K562 (cell line): ENCODE results near the gene SPATC1L. TPM values are rescaled to one million over a fixed set of nuclear protein-coding genes. Genes with fewer than 3 reads are reported as not detected.
A peak's percentile ranks its signal among the peaks of the same experiment; 100 is the strongest.

Source experiments
- ATAC-seq: fragments of 200-7000 bp; cut with Tn5 transposase; 3 replicates; pipeline ENCODE4 v1.9.1; 2020; ENCODE audit warnings: moderate library complexity
- BruUV-seq: library from RNA; stranded (reverse); fragments of 400-500 nt; replicated peaks from 2 replicates; lab custom pipeline; 2021; lab: Mats Ljungman, UMichigan
- CTCF ChIA-PET: fragments of 300-600 bp; formaldehyde crosslinking; extraction: SDS; loops from one replicate; lab custom pipeline; 2021; ENCODE audit warnings: low intra/inter-chr PET ratio; lab: Yijun Ruan, JAX
- POLR2A ChIA-PET: fragments of 300-600, 350-650 bp; sonication (Branson Sonifier 250); formaldehyde crosslinking; extraction: SDS; loops from one replicate; lab custom pipeline; 2021; ENCODE audit warnings: antibody characterized with exemption, inconsistent platforms; lab: Yijun Ruan, JAX
- DNase-seq, 4 experiments: peaks; one replicate each; pipeline versions ENCODE4 v3.0.0 to v3.0.0-alpha.2; 2011 to 2018; ENCODE audit warnings: low spot score in 3 of 4, mixed read lengths in 3 of 4; ENCODE audit errors: extremely low read depth in 1 of 4
- FAIRE-seq: peaks from 2 replicates; lab custom pipeline; 2011; peaks lifted over from hg19 to GRCh38; lab: Jason Lieb, UNC
- H2AFZ ChIP-seq: 2 replicates; pipeline ENCODE4 v1.6.0; 2011; ENCODE audit warnings: low read depth, low read length, control low read depth, inconsistent platforms
- H3K27ac ChIP-seq: fragments of 200-600 bp; 3 replicates; pipeline ENCODE4 v1.8.0; 2011; ENCODE audit warnings: low read depth, mild to moderate bottlenecking, control low read depth, inconsistent platforms, low read length, moderate library complexity, mixed read lengths; ENCODE audit errors: extremely low read depth
- H3K27me3 ChIP-seq, 2 experiments: fragments of 300-600 bp in 1 of 2; 2 replicates in 1 of 2; 3 replicates in 1 of 2; pipeline versions ENCODE4 v1.6.0 to v1.8.0; 2011; ENCODE audit warnings: inconsistent platforms in 2 of 2, low read length in 2 of 2, mild to moderate bottlenecking in 1 of 2, mixed read lengths in 1 of 2, moderate library complexity in 1 of 2; ENCODE audit not compliant: control insufficient read depth in 2 of 2, insufficient read depth in 2 of 2
- H3K36me3 ChIP-seq: fragments of 300-600 bp; 3 replicates; pipeline ENCODE4 v1.8.0; 2011; ENCODE audit warnings: mild to moderate bottlenecking, low read length, inconsistent platforms; ENCODE audit not compliant: control insufficient read depth, insufficient read depth
- H3K4me1 ChIP-seq, 2 experiments: fragments of 200-600 bp in 1 of 2; replicated peaks in 1 of 2; 2 replicates in 1 of 2; 3 replicates in 1 of 2; pipeline versions ENCODE4 v1.5.1 to v1.8.0; 2011; ENCODE audit warnings: inconsistent platforms in 2 of 2, low read length in 2 of 2, mild to moderate bottlenecking in 1 of 2, mixed read lengths in 1 of 2, moderate library complexity in 1 of 2; ENCODE audit not compliant: control insufficient read depth in 2 of 2, insufficient read depth in 2 of 2
- H3K4me2 ChIP-seq: 2 replicates; pipeline ENCODE4 v1.6.1; 2011; ENCODE audit warnings: low read length, control low read depth, inconsistent platforms, mixed read lengths; ENCODE audit not compliant: insufficient read depth
- H3K4me3 ChIP-seq: fragments of 200-600 bp; sonication (generic), shearing (Covaris generic); 2 replicates; pipeline ENCODE4 v1.5.1; 2016; ENCODE audit warnings: control low read depth, inconsistent platforms
- H3K79me2 ChIP-seq: fragments of 200-600 bp; 3 replicates; pipeline ENCODE4 v1.8.0; 2011; ENCODE audit warnings: low read length, inconsistent platforms; ENCODE audit not compliant: control insufficient read depth, insufficient read depth
- H3K9ac ChIP-seq, 2 experiments: 2 replicates each; pipeline versions ENCODE4 v1.6.0 to v1.6.1; 2011; ENCODE audit warnings: low read depth in 2 of 2, low read length in 2 of 2, control low read depth in 1 of 2, inconsistent platforms in 1 of 2, mild to moderate bottlenecking in 1 of 2, mixed read lengths in 1 of 2; ENCODE audit not compliant: insufficient read depth in 1 of 2
- H3K9me1 ChIP-seq: one replicate; pipeline ENCODE4 v1.6.0; 2011; ENCODE audit warnings: inconsistent platforms, mild to moderate bottlenecking, low read length, moderate library complexity; ENCODE audit not compliant: control insufficient read depth, insufficient read depth
- H3K9me3 ChIP-seq: replicated peaks from 2 replicates; pipeline ENCODE4 v1.5.1; 2011; ENCODE audit warnings: low read depth, low read length, inconsistent platforms; ENCODE audit not compliant: control insufficient read depth, insufficient read depth
- H4K20me1 ChIP-seq: replicated peaks from 2 replicates; pipeline ENCODE4 v1.6.1; 2011; ENCODE audit warnings: low read length, inconsistent platforms, mixed read lengths; ENCODE audit not compliant: control insufficient read depth, insufficient read depth
- CBX1 ChIP-seq: sonication (generic); IDR thresholded peaks from 2 replicates; pipeline ENCODE4 v1.6.1; 2016; ENCODE audit warnings: antibody characterized with exemption, low read depth, mild to moderate bottlenecking
- RBM22 ChIP-seq: fragments of 200-400 bp; formaldehyde crosslinking; IDR thresholded peaks from 2 replicates; pipeline ENCODE4 v1.6.1; 2018; ENCODE audit warnings: low read length, low read depth; ENCODE audit not compliant: poor library complexity, severe bottlenecking
- ZBTB17 ChIP-seq: fragments of 450-650 bp; formaldehyde crosslinking; IDR thresholded peaks from 2 replicates; pipeline ENCODE4 v1.4.0; 2020; ENCODE audit warnings: mild to moderate bottlenecking
- WGBS: fragments of 100-300 bp; shearing (Covaris generic); methylation state at CpG from one replicate; pipeline ENCODE4 v1.1.6; 2016; ENCODE audit warnings: low coverage, mixed read lengths; ENCODE audit not compliant: insufficient coverage; ENCODE audit errors: missing lambda C conversion rate; 5-methylcytosine and 5-hydroxymethylcytosine counted together
- in situ Hi-C: fragments of 300-500 bp; cut with MboI; formaldehyde crosslinking; loops from 4 replicates; pipeline ENCODE4 v1.15.0; 2018; ENCODE audit warnings: inconsistent platforms, mixed read lengths
- intact Hi-C: fragments of 100-400 bp; cut with micrococcal nuclease; formaldehyde crosslinking; loops from 2 replicates; pipeline ENCODE4 v1.14.2; 2022
- polyA plus RNA-seq, 8 experiments: library from polyadenylated mRNA; depleted of rRNA in 4 of 8; stranded (reverse) in 5 of 8; unstranded in 3 of 8; fragments of >200 nt; fragmentation: Nextera tagmentation in 2 of 8; fragmentation: Illumina TruSeq in 1 of 8; extraction: Ambion mirVana in 2 of 8; extraction: Trizol in 1 of 8; gene quantifications; 2 replicates each; pipeline versions ENCODE4 v1.2.1 to v1.2.3, GENCODE V29; 2011 to 2014; ENCODE audit warnings: inconsistent platforms in 1 of 8, missing spikeins in 1 of 8
- total RNA-seq, 7 experiments: library from RNA; depleted of rRNA in 6 of 7; stranded (reverse); fragments of >200 nt in 6 of 7; fragmentation: Illumina TruSeq in 2 of 7; extraction: Trizol in 2 of 7; gene quantifications; 2 replicates each; pipeline versions ENCODE4 v1.2.1 to v1.2.3, GENCODE V29; 2011 to 2021; ENCODE audit warnings: low replicate concordance in 1 of 7

Gene SPATC1L
- total and polyA plus RNA-seq, 9 of the 15 experiments (the other 6 are each of a cell fraction or from before 2014, with no cell fraction given) = 0.14 to 121 (median 34.0) TPM; not detected in 1

DNA sequence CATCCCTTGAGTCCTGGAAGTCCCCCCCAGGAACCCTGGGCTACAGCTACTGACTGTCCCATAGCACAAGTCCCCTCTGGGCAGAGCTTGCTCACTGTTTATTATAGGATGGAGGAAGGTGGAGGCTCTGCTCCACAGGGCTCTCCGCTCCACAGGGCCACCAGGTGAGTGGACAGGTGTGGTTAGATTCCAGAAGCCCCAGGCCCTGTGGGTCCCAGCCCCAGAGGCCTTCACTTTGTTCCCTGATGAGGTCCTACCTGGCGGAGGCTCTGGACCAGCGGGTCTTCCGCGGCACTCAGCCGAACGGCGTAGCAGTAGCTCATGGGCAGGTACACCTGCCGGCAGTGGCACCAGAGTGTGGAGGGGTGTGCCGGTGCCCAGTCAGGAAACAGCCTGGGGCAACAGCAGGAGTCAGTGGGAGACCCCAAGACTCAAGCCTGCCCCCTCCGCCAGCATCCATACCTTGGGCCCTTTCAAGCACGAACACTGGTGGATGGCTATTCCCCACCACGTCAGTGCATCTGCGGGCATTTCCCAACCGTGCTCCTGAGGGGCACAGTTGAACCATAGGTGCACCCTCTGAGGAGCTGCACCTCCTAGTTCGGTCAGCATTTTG is 32.0 kb upstream of the SPATC1L start (continued):
- no peak for TF ChIP-seq ZBTB17

DNA sequence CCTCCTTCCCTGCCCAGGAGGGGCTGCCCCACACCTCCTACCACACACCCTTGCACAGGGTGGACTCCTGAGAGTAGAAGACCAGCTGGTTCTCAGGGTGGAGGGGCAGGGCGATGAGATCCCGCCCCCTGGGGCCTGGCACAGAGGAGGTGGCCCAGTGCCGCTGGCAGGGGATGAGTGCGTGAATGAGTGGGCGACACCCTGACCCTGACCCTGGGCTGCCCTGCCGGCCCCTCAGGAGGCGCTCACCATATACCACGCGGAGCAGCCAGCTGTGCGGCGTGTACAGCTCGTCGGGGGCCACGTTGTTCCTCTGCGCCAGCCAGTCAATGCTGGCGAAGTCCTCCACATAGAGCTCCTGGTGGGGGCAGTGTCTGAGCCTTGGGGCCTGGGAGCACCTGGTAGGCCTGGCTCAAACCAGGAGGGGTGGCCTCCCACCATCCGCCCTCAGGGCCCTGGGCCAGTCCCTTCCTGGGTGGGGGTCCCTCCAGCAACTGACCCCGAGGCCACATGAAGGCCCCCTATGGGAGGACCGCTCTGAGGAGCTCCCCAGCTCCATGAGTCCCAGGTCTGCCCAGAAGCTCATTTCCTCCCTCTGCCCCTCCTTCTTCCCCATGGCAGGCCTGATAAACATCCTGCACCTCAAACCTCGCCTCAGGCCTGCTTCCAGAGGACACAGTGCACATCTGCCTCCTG is 31.3 kb upstream of the SPATC1L start:
- Histone ChIP-seq H4K20me1 (peaks cover 3% of the 10 kb centered on the region; the same call in 1 of the 2 replicates), H3K9me1 (no peaks in the 10 kb centered on the region), H3K36me3 (peaks cover 85% of the 10 kb centered on the region; the same call in 2 of the 3 replicates), H3K4me1 (peaks cover 0 to 19% of the 10 kb centered on the region in 2 experiments; a peak in 1 of 5 replicates), H3K4me2 (no peak overlapping the region)
- FAIRE-seq = no peak
- DNase-seq = no peak
- ChIA-PET CTCF (no interaction called here), POLR2A (interaction anchor here (0.5 to 0.7 kb wide), 4 partner anchors 12 to 109 kb away, joined by 3 to 4 read pairs (median 3); no protein-coding TSS in a partner anchor)
- intact Hi-C loops = no loop called here
- TF ChIP-seq CBX1 (no peak), RBM22 (peak; percentile 39)
- TF ChIP-seq, all 486 proteins: peak for 1
- Histone ChIP-seq H3K79me2 (peaks cover 2% of the 10 kb centered on the region; the same call in 2 of the 3 replicates), H3K9me3 (no peaks in the 10 kb centered on the region), H3K4me3 (no peak overlapping the region), H3K27me3 (no peaks in the 10 kb centered on the region), H3K9ac (peak overlapping the region in 1 of 2 experiments; percentile 6; a peak in 1 of 4 replicates), H2AFZ (no peak overlapping the region), H3K27ac (no peak overlapping the region)
- BruUV-seq = no TSS peak
- no peak for ATAC-seq
- in situ Hi-C loops = no loop called here
- WGBS = 92% methylated on average over 17 of the region's 20 CpGs
